LNCaP clone FGC (cell line): ENCODE measurements around the gene KRT23.

Experiments used
- DNase-seq: peaks from one replicate; pipeline ENCODE4 v3.0.0-alpha.2; 2011; ENCODE audit warnings: low read depth
- H3K4me3 ChIP-seq: 2 replicates; pipeline ENCODE4 v1.5.1; 2011; ENCODE audit warnings: mild to moderate bottlenecking, low read depth, low read length, control low read depth
- TF ChIP-seq, protein P1 (sequence below): IDR thresholded peaks from 2 replicates; pipeline ENCODE4 v1.5.1; 2012; ENCODE audit warnings: mild to moderate bottlenecking; ENCODE audit not compliant: control insufficient read depth, insufficient read depth; ENCODE audit errors: extremely low read depth

Gene KRT23

DNA sequence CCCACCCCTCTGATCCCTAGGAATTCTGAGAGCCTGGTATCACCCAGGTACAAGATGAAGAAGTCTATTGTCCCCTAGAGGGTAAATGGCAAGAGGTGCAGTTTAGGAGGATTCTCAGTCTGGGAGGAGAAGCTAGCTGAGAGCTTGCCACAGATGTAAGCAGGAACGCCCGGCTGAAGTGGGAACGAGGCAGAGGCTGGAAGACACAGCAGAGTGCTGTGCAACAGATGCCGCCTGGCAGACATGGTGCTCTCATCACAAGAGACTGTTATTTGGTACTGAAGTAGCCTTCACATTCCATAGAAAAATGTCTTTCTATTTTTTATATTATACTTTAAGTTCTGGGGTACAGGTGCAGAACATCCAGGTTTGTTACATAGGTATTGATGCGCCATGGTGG, 32.1 kb downstream of the KRT23 start:
- TF ChIP-seq, protein P1, sequence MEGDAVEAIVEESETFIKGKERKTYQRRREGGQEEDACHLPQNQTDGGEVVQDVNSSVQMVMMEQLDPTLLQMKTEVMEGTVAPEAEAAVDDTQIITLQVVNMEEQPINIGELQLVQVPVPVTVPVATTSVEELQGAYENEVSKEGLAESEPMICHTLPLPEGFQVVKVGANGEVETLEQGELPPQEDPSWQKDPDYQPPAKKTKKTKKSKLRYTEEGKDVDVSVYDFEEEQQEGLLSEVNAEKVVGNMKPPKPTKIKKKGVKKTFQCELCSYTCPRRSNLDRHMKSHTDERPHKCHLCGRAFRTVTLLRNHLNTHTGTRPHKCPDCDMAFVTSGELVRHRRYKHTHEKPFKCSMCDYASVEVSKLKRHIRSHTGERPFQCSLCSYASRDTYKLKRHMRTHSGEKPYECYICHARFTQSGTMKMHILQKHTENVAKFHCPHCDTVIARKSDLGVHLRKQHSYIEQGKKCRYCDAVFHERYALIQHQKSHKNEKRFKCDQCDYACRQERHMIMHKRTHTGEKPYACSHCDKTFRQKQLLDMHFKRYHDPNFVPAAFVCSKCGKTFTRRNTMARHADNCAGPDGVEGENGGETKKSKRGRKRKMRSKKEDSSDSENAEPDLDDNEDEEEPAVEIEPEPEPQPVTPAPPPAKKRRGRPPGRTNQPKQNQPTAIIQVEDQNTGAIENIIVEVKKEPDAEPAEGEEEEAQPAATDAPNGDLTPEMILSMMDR: no peak
- DNase-seq: no peak
- no peak overlapping the region for H3K4me3 ChIP-seq

- TF ChIP-seq, protein P1: no peak
- peak; percentile 97 for DNase-seq
- H3K4me3 ChIP-seq: no peak overlapping the region
These were observed 34.2 kb downstream of the KRT23 start for GRCh38 chr17:40903129-40903847.

DNA sequence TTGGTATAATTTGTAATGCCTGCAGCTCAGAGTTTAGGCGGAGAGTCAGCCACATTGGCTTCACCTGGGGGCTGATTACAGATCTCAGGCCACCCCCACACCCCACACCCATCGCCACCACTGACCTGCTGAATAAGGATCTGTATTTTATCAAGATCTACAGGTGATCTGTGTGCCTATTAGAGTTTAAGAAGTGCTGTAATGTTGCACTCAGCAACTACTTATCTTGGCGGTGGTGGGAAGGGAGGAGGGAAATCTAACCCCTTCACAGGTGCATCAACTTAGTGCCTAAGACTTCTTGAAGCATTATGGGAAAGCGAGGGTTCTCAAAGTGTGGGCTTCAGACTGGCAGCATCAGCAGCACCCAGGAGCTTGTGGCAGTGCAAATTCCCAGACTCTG, 34.9 kb downstream of the KRT23 start:
- H3K4me3 ChIP-seq: no peak overlapping the region
- no peak for DNase-seq
- TF ChIP-seq, protein P1: no peak

GRCh38 chr17:40901981-40902474, 35.4 kb downstream of the KRT23 start:
- DNase-seq: peak; percentile 38
- TF ChIP-seq, protein P1: no peak
- no peak overlapping the region for H3K4me3 ChIP-seq

DNA sequence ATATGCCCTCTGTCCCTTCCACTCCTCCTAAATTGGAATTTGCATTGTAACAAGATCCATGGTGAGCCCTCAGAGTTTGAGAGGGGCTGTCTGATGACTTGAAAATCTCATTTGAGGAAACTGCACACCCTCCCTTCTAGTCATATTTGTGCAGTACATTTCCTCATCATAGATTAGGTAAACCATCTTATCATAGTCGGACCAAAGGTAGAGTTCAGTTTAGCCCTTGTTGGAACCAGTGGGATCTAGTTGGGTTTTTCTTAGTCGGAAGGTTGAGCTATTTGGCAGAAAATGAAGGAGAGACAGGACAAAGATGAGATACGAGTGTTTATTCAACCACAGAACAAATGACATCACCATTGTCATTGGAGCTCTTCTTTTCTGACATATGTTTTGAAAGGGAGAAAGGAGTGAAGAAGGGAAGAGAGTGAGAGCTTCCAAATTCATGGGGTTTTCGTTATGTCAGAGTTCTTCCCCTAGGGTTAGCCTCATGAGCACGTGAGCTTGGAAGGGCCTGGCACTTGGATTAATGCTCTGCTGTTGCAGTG, 36.6 kb downstream of the KRT23 start:
- DNase-seq: no peak
- H3K4me3 ChIP-seq: no peak overlapping the region
- TF ChIP-seq, protein P1: no peak

GRCh38 chr17:40896916-40897455, 40.5 kb downstream of the KRT23 start:
- H3K4me3 ChIP-seq: no peak overlapping the region
- TF ChIP-seq, protein P1: no peak
- no peak for DNase-seq
